Tongue (tissue), 2 donors: ENCODE measurements around the gene TPSAB1. TPM values are rescaled to one million over a fixed set of nuclear protein-coding genes. Genes with fewer than 3 reads are reported as not detected.
A peak's percentile ranks its signal among the peaks of the same experiment; 100 is the strongest.
"Not testable (repeated sequence)": the region's sequence is repeated elsewhere in the genome, so short reads cannot be mapped to it uniquely, and the experiment has no call there.

Source experiments
- DNase-seq: peaks from one replicate; pipeline ENCODE4 v3.0.0-alpha.2; 2015
- total RNA-seq: library from RNA; depleted of rRNA; stranded (reverse); fragments of >200 nt; gene quantifications from one replicate; pipeline ENCODE4 v1.2.3, GENCODE V29; 2014

TPSAB1 gene
- total RNA-seq, 1 donor from 2014 or later: 4.5 TPM

DNA sequence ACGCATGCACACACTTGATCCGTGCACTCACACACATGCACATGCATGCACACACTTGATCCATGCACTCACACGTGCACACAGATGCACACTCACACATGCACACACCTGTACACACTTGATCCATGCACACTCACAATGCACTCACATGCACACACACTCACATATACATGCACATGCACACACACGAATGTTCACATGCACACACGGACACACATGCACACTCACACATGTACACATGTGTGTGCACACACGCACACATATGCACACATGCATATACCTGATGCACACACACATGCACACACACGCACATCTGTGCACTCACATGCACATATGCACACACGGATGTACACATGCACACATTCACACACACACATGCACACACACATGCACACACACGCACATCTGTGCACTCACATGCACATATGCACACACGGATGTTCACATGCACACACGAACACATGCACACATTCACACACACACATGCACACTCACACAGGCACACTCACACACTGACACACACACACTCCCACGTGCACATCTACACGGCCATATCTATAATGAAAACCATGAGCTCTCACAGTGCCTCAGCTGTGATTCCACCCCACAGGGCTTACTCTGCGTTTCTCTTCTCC is 7.5 kb downstream of the TPSAB1 start:
- not testable (repeated sequence) for DNase-seq

DNA sequence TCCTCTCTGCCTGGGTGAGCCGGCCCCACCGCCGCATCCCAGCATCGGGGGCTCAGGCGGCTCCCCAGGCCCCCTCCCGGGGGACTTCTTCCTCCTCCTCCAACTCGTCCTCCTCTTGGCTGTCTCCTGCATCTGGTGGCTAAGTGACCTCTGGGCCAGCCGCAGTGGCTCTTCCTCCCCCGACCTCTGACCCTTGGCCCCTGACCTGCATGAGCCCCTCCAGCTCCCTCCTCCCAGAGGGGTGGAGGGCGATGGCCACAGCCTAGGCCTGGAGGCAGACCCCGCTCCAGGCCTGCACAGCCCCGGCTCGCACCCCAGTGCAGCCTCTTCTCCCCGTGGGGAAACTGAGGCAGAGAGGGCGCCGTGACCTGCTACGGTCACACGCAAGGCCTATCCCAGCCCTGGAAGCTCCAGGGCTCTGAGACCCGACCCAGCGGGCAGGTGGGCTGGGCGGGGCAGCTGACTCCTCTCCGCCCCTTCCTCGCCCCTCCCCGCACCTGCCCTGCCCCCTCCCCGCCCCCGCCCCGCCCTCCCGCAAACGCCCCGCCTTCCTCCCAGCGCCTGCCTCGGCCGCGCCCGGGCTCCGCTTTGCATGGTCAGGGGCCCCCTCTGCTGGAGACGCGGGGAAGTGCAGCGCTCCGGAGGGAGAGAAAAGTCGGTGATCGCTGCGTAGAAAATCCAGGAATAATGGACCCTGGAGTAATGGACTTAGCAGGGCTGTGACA is 8.7 kb downstream of the TPSAB1 start:
- not testable (repeated sequence) for DNase-seq

DNA sequence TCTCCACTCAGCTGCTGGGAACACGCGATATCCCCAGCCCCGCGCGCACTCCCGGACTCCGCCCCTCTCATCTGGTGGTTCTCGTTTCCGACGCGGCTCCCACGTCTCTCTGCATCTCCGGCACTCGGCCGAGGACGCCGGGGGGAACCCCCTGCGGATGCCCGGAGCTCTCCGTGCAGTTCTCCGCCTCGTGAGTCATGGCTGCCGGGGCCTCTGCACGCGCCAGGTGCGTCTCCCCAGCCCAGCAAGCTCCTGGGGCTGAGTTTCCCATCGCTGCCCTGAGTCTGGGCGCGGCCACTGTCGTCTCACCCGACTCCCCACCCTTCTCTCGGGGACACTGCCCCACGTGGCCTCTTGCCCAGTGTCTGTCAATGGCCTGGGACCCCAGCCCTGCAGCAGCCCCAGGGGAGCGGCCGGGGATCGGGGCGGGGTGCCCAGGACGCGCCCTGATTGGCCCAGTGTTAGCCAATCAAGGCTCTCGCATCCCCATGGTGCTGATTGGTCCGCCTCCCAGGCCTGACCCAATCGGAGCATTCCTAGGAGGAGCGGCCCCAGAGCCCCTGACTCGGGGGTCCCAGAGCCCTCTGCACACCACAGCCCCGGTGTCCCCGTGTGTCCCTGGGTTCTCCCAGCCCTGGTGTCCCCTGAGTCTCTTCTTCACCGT is 13.3 kb downstream of the TPSAB1 start:
- not testable (repeated sequence) for DNase-seq

DNA sequence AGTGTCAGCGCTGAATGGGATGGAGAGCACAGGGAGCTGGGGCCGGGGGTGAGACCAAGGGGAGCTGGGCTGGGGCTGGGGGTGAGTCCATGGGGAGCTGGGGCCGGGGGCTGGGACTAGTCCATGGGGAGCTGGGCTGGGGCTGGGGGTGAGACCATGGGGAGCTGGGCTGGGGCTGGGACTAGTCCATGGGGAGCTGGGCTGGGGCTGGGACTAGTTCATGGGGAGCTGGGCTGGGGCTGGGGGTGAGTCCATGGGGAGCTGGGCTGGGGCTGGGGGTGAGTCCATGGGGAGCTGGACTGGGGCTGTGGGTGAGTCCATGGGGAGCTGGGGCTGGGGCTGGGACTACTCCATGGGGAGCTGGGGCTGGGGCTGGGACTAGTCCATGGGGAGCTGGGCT is 14.3 kb downstream of the TPSAB1 start:
- not testable (repeated sequence) for DNase-seq

GRCh38 chr16:1255276-1256122 is 15.0 kb downstream of the TPSAB1 start, which contains the start of gene TPSD1:
TSS of gene TPSD1 (plus strand) at chr16:1256069. CDS start at chr16:1256281, 212 bp downstream.
- not testable (repeated sequence) for DNase-seq

- DNase-seq: not testable (repeated sequence)
Observed at GRCh38 chr16:1256296-1256873, 15.9 kb downstream of the TPSAB1 start.

- no peak for DNase-seq
Observed at GRCh38 chr16:1256874-1257322, 16.4 kb downstream of the TPSAB1 start.

GRCh38 chr16:1257561-1258224 is 17.2 kb downstream of the TPSAB1 start:
- no peak for DNase-seq

DNA sequence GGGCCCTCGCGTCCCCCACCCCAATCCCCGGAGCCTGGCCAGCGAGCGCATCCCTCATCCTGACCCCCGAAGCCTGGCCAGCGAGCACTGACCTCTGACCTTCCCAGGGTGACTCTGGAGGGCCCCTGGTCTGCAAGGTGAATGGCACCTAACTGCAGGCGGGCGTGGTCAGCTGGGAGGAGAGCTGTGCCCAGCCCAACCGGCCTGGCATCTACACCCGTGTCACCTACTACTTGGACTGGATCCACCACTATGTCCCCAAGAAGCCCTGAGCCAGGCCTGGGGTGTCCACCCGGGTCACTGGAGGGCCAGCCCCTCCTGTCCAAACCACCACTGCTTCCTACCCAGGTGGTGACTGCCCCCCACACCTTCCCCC is 17.7 kb downstream of the TPSAB1 start:
- DNase-seq: no peak

GRCh38 chr16:1258906-1259759 is 18.6 kb downstream of the TPSAB1 start:
- DNase-seq: peak; percentile 22

GRCh38 chr16:1259760-1260068 is 19.2 kb downstream of the TPSAB1 start:
- no peak for DNase-seq

- DNase-seq: no peak
Observed at GRCh38 chr16:1260101-1260680, 19.7 kb downstream of the TPSAB1 start.

GRCh38 chr16:1261131-1261892 is 20.8 kb downstream of the TPSAB1 start:
- no peak for DNase-seq

DNA sequence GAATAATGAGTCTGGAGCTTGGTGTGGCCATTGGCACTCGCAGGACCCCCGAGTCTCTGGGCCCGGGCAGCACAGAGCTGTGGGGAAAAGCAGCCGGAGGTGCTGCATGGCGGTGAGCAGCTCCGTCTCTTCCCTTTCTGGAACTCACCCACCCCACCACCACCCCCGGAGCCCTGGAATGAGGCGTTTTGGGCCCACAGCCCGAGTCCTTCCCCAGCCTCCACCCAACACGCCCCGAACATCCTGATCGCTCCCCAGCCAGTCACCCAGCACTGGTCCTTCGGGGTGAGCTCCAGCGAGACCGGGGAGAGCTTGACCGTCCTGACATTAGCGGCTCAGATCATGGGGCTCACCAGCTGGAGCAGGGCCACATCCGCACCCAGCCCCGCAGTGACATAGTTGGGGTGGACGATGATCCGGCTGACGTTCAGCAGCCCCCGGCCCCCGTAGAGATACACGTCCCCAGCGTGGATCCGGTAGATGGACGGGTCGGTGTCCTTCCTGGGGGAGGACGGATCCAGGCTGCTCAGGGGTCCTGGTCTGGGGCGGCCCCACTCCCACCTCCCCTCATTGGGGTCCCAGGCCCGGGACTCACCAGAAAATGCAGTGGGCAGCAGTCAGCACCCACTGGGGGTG is 21.8 kb downstream of the TPSAB1 start:
- no peak for DNase-seq

- DNase-seq: no peak
Observed at GRCh38 chr16:1262846-1263221, 22.3 kb downstream of the TPSAB1 start.

DNA sequence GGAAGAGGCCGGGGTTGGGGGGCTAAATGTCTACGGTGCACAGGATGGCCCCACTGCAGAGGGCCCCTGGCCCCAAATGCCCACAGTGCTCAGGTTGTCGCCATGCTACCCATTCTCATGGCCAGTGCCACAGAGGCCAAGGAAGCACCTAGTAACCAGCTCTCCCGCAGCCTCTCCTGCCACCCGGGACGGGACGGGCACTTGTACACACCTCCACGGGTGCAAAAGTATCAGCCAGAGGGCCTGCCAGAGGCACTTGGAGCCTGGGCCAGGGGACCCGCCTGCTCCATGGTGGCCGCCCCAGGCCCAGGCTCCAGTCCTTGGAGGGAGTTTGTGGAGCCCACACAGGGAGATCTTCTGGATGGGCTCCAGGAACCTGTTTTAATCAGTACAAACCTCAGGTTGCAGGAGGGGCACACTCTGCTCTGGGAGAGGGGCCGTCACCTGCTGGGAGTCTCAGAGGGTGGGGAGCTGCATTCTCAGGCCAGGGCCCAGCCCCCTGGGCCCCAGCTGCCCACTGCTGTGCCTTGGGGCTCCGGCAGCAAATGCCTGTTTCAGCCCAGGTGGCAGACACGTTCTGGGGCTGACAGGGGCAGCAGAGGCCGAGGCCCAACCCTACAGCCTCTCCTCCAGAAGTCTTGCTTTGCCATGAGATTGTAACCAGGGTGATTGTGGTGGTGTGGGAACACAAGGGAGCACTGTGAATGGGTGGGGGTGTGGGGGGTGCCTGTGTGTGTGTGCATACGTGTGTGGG is 23.3 kb downstream of the TPSAB1 start:
- no peak for DNase-seq

DNA sequence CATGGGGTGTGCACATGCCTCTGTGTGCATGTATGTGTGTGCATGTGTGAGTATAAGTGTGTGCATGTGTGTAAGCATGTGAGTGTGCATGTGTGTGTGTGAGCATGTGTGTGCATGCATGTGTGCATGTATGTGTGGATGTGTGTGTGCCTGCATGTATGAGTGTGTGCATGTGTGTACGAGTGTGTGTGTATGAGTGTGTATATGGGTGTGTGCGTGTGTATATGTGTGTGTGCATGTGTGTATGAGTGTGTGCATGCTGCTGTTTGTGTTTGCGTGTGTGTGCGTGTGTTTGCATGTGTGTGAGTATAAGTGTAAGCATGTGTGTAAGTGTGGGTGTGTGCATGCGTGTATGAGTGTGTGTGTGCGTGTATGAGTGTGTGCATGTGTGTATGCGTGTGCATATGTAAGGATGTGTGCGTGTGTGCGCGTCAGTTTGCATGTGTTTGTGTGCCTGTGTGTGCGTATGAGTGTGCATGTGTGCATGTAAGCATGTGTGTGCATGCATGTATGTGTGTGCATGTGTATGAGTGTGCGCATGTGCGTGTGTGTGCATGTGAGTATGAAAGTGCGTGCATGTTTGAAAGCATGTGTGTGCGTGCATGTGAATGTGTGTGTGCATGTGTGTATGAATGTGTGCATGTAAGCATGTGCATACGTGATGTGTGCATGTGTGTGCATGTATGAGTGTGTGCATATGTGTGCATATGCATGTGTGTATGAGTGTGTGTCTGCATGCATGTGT is 24.0 kb downstream of the TPSAB1 start:
- DNase-seq: no peak
